GM08714 (cell line): ENCODE measurements around the gene APBA2.
"Not testable (repeated sequence)": the region's sequence is repeated elsewhere in the genome, so short reads cannot be mapped to it uniquely, and the experiment has no call there.

Experiments used
- H3K4me3 ChIP-seq: fragments of 200-500 bp; sonication (Bioruptor generic); 2 replicates; pipeline ENCODE4 v1.5.1; 2014; ENCODE audit warnings: mild to moderate bottlenecking, low read length, inconsistent platforms
- ZNF274 ChIP-seq: IDR thresholded peaks from 2 replicates; pipeline ENCODE4 v1.6.1; 2012; ENCODE audit warnings: mild to moderate bottlenecking, low read depth, low read length

The APBA2 gene

GRCh38 chr15:28885630-28886430, at the start of gene APBA2:
TSS of gene APBA2 (plus strand) at chr15:28885974. CDS start at chr15:29053885, 167,911 bp downstream.
- no peak within 1 kb of the TSS for H3K4me3 ChIP-seq
- no peak for TF ChIP-seq ZNF274

GRCh38 chr15:28840285-28840684, 45.5 kb upstream of the APBA2 start:
- H3K4me3 ChIP-seq: not testable (repeated sequence)

- not testable (repeated sequence) for H3K4me3 ChIP-seq
Measured at GRCh38 chr15:28842210-28842609, 43.6 kb upstream of the APBA2 start.

- H3K4me3 ChIP-seq: not testable (repeated sequence)
Measured at GRCh38 chr15:28843520-28843919, 42.3 kb upstream of the APBA2 start.

GRCh38 chr15:28844147-28844546, 41.6 kb upstream of the APBA2 start:
- H3K4me3 ChIP-seq: not testable (repeated sequence)

GRCh38 chr15:28847247-28847646, 38.5 kb upstream of the APBA2 start:
- not testable (repeated sequence) for H3K4me3 ChIP-seq

- not testable (repeated sequence) for H3K4me3 ChIP-seq
Measured at GRCh38 chr15:28847959-28848358, 37.8 kb upstream of the APBA2 start.

- not testable (repeated sequence) for H3K4me3 ChIP-seq
Measured at GRCh38 chr15:28848521-28848920, 37.3 kb upstream of the APBA2 start, which contains the start of gene GOLGA6L7. TSS of gene GOLGA6L7 (minus strand) at chr15:28848644. CDS start at chr15:28848549, 95 bp downstream.

- H3K4me3 ChIP-seq: not testable (repeated sequence)
Measured at GRCh38 chr15:28849271-28849670, 36.5 kb upstream of the APBA2 start.

- not testable (repeated sequence) for H3K4me3 ChIP-seq
Measured at GRCh38 chr15:28849766-28850165, 36.0 kb upstream of the APBA2 start.

- H3K4me3 ChIP-seq: not testable (repeated sequence)
Measured at GRCh38 chr15:28853654-28854053, 32.1 kb upstream of the APBA2 start.

- not testable (repeated sequence) for H3K4me3 ChIP-seq
Measured at GRCh38 chr15:28854578-28854977, 31.2 kb upstream of the APBA2 start.

GRCh38 chr15:28861031-28861534, 24.7 kb upstream of the APBA2 start:
- TF ChIP-seq ZNF274: no peak

GRCh38 chr15:28861589-28862293, 24.0 kb upstream of the APBA2 start:
- not testable (repeated sequence) for H3K4me3 ChIP-seq

More at GRCh38 chr15:28861031-28861534, 24.7 kb upstream of the APBA2 start:
- no peak overlapping the region for H3K4me3 ChIP-seq

GRCh38 chr15:28868744-28869345, 16.9 kb upstream of the APBA2 start:
- no peak for TF ChIP-seq ZNF274
- H3K4me3 ChIP-seq: no peak overlapping the region

- TF ChIP-seq ZNF274: no peak
- H3K4me3 ChIP-seq: no peak overlapping the region
Measured at GRCh38 chr15:28871168-28871567, 14.6 kb upstream of the APBA2 start.
